NCI-H1694 treated with DMSO at 0.1 percent for 48 hours (cell line): ENCODE measurements around the gene KRTAP5-8.
"Not testable (repeated sequence)": the region's sequence is repeated elsewhere in the genome, so short reads cannot be mapped to it uniquely, and the experiment has no call there.

Experiments
- DNase-seq: peaks from one replicate; lab custom pipeline; 2025; lab: John Stamatoyannopoulos, UW

Gene KRTAP5-8, protein sequence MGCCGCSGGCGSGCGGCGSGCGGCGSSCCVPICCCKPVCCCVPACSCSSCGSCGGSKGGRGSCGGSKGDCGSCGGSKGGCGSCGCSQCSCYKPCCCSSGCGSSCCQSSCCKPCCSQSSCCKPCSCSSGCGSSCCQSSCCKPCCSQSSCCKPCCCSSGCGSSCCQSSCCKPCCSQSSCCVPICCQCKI

DNA sequence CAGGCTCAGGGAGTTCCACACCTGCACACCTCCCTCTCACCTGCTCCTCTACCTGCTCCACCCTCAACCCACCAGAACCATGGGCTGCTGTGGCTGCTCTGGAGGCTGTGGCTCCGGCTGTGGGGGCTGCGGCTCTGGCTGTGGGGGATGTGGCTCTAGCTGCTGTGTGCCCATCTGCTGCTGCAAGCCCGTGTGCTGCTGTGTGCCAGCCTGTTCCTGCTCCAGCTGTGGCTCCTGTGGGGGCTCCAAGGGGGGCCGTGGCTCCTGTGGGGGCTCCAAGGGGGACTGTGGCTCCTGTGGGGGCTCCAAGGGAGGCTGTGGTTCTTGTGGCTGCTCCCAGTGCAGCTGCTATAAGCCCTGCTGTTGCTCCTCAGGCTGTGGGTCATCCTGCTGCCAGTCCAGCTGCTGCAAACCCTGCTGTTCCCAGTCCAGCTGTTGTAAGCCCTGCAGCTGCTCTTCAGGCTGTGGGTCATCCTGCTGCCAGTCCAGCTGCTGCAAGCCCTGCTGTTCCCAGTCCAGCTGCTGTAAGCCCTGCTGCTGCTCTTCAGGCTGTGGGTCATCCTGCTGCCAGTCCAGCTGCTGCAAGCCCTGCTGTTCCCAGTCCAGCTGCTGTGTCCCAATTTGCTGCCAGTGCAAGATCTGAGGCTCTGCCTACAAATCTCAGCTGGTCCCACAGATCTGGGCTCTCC lies at the start of gene KRTAP5-8:
Gene KRTAP5-8, plus strand, starts transcription at position 49 of the 689 bp plus-strand sequence. Its CDS starts 31 bp downstream, at position 80.
- not testable (repeated sequence) for DNase-seq

DNA sequence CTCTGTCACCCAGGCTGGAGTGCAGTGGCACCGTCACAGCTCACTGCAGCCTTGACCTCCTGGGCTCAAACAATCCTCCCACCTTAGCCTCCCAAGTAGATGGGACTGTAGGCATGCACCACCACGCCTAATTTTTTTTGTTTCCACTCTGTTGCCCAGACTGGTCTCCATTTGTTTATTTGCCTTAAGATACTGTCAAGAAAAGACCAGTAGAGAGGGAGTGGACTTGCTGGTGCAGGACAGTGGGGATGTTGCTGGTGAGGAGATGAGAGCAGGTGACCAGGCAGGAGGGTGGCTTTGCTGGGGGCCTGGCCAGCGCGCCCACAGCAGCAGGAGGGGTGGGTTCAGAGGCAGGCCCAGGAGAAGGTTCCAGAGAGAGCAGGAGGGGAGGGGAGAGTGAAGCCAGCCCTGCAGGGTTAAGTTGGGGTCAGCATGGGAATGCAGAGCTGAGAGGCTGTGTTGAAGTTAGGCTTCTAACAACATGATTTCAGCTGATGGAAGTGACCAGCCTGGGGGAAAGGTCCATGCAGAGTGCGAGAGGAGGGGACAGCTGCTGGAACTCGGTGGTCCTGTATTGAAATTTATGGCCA lies 49.0 kb upstream of the KRTAP5-8 start:
- DNase-seq = no peak

DNA sequence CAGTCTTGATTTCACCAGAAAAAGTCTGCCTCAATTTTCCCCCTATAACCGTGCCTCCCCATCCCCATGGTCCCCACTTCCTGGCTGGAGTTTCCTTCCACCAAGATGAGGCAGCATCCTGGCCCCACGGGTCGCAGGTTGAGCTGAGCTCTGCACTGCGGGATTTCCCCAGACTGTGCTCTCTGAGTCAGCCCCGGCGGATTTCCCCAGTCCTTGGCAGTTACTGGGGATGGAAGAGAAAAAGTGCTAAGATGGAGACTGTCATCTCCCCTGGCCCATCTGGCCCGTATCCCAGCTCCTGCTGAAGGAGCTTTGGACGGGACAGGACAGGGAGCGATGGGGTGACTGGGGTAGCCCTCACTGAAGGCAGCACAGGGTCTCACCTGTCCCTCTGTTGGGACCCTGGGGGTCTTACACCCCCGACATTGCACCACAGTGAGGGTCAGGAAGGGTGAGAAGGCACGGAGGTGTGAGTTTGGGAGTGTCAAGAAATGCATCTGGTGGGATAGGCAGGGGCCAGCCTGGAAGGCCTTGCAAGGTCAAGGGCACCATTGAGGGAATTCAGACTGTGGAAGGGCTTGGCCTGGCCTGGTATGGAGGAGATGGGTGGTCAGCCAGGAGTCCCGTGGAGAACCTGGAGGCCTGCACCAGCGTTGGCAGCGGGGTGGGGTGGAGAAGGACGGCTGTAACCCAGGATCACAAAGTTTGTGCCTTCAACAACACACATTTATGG lies 48.3 kb upstream of the KRTAP5-8 start:
- DNase-seq = no peak

DNA sequence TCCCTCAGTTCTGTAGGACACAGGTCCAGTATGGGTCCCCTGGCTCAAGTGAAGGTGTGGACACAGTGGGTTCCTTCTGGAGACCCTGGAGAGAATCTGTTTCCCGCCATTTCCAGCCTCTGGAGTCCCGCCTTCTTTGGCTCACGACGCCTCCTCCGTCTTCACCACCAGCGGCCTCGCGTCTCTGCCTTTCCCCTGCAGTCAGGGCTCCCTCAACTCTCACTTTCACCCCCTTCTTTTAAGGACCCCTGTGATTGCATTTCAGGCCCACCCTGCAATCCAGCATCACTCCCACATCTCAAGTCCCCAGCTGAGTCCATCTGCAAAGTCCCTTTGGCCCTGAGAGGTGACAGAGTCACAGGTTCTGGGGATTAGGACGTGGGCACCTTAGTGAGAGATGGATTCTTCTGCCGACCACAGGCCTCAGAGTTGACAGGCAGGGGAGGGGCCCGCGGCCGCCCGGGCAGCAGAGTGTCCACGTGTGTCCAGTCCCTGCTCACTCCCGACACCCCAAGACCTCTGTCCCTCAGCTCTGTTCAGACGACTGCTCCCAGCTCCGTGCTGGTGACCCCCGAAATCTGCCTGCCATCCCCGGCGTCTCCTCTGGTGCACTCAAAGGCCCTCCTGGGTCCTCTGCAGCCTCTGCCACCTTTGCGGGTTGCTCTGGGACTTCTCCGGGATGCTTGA lies 47.6 kb upstream of the KRTAP5-8 start:
- DNase-seq = no peak

DNA sequence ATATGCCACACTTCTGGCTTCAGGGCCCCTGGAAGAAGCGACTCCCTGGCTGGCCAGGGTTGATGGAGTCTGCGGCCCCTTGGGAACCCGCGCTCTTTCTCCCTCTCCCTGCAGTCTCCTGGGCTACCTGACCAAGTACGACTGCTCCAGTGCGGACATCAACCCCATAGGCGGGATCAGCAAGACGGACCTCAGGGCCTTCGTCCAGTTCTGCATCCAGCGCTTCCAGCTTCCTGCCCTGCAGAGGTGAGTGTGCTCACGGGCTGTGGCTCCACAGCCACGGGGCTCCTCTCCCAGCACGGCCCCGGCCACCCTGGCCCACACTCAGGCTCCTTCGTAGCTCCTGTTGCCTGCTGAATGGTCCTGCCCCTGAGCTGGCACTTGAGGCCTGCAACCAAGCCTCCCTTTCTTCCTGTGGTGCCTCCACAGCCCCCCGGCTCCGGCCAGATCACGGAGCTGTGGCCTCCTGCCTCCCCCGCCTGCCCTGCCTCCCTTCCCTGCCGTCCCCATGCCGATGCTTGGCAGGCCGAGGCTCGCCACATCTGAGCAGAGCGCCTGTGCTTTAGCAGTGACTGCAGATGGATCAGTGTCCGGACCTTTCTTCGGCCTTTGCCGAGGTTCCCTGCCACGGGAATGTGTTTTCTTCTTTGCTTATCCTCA lies 47.0 kb upstream of the KRTAP5-8 start:
- no peak for DNase-seq

DNA sequence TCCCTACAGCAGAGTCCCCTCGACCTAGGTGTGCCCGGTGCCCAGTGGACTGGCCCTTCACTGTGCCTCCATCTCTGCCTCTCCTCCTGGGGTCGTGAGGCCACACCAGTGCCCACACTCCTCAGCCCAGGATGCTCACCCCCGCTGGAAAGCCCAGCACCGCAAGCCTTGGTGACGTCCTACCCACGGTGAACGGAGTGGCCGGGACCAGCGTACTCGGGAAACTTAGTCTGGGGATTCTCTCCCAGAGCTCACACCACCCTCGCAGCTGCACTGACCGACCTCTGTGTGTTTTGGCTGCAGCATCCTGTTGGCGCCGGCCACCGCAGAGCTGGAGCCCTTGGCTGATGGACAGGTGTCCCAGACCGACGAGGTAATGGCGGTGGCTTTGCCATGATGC lies 46.3 kb upstream of the KRTAP5-8 start:
- no peak for DNase-seq

DNA sequence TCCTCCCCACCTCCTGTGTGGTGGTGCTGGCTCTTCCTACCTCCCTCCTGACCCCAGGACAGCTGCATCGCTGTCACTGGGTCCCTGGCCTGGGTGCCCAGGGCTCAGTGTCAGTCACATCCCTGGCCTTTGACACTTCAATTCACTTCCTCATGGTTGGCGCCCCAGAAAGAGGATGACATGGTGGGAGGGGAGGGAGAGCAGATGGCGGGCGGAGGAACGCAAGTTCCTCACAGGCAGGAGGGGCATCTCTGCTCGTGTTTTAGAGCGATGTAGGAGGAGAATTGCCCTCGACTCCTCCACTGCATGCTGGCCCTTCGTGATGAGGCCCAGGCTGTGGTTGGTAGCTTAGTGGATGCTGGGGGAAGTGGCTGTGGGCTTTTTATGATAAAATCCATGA lies 45.9 kb upstream of the KRTAP5-8 start:
- DNase-seq = no peak

DNA sequence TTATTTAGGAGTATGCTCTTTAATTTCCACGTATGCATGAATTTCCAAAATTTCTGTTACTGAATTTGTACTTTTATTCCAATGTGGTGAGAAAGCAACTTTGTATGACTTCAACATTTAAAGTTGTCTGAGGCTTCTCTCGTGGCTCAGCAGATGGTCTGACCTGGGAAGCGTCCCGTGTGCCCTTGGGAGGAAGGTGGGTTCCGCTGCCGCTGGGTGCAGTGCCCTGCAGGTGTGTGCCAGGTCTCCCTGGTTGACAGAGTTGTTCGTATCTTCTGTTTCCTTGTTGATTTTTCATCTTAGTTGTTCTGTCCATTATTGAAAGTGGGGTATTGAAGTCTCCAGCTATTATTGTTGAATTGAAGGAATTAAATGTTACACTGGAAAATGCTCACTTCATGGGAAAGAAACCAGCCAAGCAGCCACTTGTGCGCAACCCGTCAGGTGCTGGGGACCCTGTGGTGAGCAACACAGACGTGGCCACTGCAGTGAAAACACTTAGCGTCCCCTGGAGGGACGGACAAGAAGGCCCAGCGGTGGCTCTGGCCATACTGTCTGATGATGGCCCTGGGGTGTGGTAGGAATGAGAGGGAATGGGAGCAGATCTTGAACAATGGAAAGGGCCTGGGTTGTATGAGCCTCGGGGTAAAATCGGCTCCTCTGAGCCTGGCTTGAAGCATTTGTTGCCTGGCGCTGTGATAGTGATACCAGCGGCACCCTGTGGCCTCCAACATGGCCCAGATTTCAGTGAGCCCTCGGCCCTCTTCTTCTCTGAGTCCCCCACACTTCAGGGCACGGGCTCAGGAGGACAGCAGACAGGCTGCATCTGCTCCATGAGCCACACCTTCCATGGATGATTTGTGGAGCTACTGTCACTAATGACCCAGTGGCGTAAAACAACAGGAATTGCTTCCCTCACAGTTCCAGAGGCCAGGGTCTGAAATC lies 42.3 kb upstream of the KRTAP5-8 start:
- DNase-seq = no peak

DNA sequence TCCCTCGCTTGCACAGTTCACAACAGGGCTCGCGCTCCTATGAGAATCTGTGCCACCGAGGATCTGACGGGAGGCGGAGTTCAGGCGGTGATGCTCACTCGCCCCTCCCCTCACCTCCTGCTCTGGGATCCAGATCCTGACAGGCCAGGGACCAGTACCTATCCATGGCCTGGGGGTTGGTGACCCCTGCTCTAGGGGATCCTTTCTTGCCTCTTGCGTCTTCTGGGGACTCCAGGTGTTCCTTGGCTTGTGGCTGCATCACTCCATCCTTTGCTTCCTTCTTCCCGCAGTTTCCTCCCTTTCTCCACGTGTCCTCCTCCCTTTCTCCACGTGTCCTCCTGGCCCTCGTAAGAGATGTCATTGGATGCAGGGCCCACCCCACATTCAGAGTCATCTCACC lies 41.4 kb upstream of the KRTAP5-8 start:
- DNase-seq = no peak

DNA sequence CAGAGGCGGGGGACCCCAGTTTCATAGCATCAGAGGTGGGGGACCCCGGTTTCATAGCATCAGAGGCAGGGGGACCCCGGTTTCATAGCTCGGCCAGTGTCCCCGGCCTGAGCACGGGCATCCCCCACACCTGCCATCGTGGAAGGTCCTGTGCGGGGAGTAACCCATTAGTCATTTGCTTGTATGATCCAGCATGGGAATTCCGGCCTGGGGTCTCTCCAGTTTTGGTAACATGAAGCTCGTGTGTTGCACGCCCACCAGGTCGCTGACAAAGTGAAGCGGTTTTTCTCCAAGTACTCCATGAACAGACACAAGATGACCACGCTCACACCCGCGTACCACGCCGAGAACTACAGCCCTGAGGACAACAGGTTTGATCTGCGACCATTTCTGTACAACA lies 39.7 kb upstream of the KRTAP5-8 start:
- no peak for DNase-seq

DNA sequence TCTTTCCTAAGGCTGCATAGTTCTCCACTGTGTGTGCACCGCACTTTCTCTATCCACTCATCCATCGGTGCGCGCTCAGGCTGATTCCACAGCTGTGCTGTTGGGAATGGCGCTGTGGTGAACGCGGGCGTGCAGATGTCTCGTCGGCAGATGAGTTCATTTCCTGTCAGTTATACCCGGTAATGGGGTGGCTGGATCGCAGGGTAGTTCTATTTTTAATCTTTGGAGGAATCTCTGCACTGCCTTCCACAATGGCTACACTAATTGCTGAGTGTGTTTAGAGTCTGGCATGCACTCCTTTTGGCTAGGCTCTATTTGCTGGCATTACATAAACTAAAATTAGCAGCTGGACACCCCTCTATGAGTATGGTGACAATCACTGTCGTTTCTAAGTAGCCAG lies 38.7 kb upstream of the KRTAP5-8 start:
- DNase-seq = no peak

DNA sequence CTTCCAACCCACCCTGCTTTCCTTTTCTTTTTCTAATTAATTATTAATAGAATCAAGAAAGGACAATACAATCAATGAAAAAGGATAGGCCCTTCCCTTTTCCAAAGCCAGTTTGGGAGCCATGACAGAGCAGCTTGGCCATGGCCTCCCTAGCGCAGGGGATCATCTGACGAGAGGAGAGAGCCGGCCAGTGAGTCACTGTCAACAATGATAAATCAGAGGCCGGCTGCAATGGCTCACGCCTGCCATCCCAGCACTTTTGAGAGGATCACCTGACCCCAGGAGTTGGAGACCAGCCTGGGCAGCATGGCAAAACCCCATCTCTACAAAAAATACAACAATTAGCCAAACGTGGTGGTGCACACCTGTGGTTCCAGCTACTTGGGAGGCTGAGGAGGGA lies 38.3 kb upstream of the KRTAP5-8 start:
- no peak for DNase-seq

DNA sequence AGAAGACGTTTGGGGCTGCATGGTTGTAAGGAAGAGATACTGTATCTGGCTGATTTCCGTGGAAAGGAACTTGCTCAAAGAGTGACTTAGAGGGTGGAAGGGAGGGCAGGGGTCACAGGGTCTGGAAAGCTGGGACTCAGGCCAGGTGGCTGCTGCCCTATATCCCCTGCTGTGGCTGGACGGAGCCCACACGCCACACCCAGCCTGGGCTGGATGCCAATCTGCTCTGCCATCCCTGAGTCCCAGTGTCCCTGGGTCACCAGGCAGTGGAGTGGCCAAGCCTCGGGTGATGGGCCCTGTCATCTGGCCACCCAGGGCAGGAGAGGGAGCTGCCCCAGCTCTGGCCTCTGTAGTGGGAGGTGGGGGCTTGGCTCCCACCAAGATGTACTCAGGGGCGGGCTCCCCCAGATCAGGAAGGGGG lies 37.2 kb upstream of the KRTAP5-8 start:
- DNase-seq = no peak

DNA sequence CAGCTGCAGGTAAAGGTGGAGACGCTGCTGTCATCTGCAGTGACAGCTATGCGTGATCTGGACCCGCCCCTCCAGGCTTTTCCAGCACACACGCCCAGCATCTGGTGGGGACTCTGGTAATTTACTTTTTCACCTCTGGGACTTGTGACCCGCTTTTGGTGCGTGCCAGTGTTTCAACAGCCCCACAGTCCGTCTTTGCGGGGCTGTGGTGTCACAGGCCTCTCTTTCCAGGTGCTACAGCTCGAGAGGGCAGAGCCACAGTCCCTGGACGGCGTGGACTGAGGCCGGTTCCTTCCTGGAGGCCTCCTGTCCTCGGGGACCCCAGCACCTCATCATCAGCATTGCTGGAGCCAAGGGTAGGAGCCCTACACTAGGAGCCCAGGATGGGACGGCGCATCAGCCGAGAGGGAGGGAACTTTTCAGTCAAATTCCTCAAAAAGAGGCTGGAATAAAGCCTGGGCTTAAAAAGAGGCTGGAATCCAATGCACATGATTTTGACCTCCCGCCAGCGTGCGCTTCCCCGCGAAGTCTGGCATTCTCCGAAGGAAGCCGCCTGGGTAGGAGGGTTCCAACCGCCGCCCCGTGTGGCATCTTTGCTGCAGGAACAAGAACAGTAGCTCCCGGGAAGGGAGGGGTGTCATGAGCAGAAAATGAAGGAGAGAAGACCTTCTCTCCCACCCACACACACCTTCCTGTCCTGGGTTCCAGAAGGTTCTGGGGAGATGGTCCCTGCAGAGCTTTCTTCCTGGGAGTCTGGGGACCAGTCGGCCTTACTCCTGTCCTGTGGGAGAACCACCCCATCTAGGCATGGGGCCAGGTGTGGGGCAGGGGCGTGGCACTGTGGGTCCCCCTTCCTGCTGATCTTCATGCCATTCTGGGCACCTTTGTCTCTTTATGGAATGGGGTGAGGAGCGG lies 36.5 kb upstream of the KRTAP5-8 start:
- no peak for DNase-seq

DNA sequence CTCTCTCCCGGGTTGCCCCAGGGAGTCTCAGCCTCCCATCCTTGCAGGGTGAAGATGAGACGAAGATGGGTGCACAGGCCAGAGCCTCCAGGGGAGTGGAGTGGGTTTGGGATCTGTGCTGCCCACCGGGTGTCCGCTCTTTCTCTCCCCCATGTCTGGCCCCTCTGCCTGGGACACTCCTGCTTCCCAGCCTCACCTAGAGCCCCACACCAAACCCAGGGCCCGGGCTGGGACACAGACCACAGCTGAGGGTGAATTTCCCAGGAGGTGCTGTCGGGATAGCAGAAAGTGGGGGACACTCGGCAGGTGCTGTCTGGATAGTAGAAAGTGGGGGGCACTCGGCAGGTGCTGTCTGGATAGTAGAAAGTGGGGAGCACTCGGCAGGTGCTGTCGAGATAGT lies 35.8 kb upstream of the KRTAP5-8 start:
- no peak for DNase-seq

DNA sequence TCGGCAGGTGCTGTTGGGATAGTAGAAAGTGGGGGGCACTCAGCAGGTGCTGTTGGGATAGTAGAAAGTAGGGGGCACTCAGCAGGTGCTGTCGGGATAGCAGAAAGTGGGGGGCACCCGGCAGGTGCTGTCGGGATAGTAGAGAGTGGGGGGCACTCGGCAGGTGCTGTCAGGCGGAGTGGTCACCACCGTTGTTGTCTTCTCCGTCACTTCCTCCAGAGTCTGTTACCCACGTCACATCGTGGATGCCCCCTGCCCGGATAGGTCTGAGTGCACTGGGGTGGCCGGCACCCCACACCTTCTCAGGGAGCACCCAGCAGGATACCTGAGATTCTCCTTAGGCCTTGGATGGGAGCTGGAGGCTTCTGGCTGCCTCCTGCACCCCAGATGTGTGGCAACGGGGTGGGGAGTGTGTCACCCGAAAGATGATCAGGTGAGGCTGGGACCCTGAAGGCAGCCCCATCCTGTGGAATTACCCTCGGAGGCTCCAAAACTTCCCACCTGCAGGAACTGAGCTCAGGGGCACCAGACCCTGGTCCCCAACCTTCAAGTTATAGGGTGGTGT lies 34.9 kb upstream of the KRTAP5-8 start:
- DNase-seq = no peak

DNA sequence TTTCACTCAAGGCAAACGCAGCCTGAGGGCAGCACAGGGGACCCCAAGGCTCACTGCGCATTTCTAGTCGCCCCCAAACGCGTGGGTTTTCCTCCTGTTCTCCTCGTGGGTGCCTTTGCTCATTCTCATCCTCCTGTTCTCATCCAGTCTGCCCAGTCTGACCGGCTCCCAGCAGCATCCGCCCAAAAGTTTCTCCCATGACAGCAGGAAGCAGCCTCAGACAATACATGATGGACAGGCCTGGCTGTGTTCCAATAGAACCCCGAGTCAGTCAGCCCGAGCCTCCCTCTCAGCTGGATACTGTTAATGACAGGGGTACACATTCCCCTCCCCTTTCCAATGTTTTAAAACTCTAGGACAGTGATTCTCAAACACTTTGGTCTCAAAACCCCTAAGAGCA lies 33.3 kb upstream of the KRTAP5-8 start:
- no peak for DNase-seq

DNA sequence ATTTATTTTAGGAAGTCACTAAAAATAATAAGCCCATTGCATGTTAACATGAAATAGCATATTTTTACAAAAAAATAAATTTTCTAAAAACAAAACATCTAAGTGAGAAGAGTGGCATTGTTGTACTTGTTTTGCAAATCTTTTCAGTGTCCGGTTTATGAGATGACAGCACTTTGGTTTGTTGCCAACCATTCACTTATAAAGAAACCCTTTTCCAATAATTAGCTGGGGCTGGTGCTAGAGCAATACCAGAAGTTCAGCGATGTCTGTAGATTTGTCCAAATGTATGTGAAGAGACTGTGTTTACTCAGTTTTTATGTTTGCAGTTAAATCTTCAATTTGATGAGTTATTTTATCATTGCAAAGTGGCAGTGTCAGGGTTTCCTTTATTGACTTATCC lies 32.8 kb upstream of the KRTAP5-8 start:
- no peak for DNase-seq

DNA sequence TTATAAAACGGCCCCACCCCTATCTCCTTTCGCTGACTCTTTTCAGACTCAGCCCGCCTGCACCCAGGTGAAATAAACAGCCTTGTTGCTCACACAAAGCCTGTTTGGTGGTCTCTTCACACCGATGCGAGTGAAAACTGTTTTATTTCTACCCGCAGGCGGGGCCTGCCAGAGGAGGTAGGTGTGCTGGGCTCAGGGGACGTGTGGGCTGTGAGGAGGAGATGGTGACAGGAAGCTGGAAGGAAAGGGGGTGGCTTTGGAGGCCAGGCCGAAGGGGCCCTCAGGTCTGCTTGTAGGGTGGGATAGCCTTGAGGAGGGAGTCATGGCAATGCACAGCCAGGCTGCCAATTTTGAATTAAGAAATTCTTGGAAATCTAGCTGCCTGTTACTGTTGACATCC lies 32.0 kb upstream of the KRTAP5-8 start:
- no peak for DNase-seq
